ENCODE measurements around the gene TNFRSF9. TPM values are rescaled to one million over a fixed set of nuclear protein-coding genes. Genes with fewer than 3 reads are reported as not detected.
"Not testable (repeated sequence)": the region's sequence is repeated elsewhere in the genome, so short reads cannot be mapped to it uniquely, and the experiment has no call there.

The TNFRSF9 gene
- total and polyA plus RNA-seq, 2 experiments from 2014 or later: 0.08 to 1.2 TPM

- TF ChIP-seq CTCF (IDR thresholded peaks at IDR 0.05; ENCODE audit: poor library complexity) (no peak), EZH2phosphoT487 (IDR thresholded peaks at IDR 0.05; ENCODE audit: low read depth, severe bottlenecking, unreplicated experiment) (no peak), EZH2 (IDR thresholded peaks at IDR 0.05; ENCODE audit: borderline replicate concordance) (no peak)
- Histone ChIP-seq H3K4me2 (no peak overlapping the region), H3K27me3 (no peaks in the 10 kb centered on the region), H3K4me1 (ENCODE audit: insufficient read depth) (peaks cover 7% of the 10 kb centered on the region), H3K9me3 (ENCODE audit: low read depth) (no peaks in the 10 kb centered on the region), H3K27ac (no peak overlapping the region), H3K36me3 (replicated peaks; ENCODE audit: insufficient read depth, low read depth) (no peaks in the 10 kb centered on the region), H4K20me1 (ENCODE audit: insufficient read depth, poor library complexity, severe bottlenecking) (peaks cover 7% of the 10 kb centered on the region), H3K4me3 (no peak overlapping the region), H2AFZ (no peak overlapping the region), H3K9me2 (replicated peaks; ENCODE audit: insufficient read depth) (no peaks in the 10 kb centered on the region), H3K79me2 (peaks cover 67% of the 10 kb centered on the region)
- WGBS (ENCODE audit: low lambda C conversion rate, missing lambda C conversion rate): 89% methylated on average over 1 of the region's 1 CpG
- no peak for DNase-seq (ENCODE audit: low spot score)
Observed at GRCh38 chr1:7967196-7967595, 26.6 kb upstream of the TNFRSF9 start.

GRCh38 chr1:7964476-7964875 lies 23.8 kb upstream of the TNFRSF9 start:
- no peaks in the 10 kb centered on the region for H3K9me3 ChIP-seq (ENCODE audit: low read depth)
- no peak overlapping the region for H3K27ac ChIP-seq
- no peak overlapping the region for H3K4me3 ChIP-seq
- 98% methylated on average over 3 of the region's 3 CpGs for WGBS (ENCODE audit: low lambda C conversion rate, missing lambda C conversion rate)
- H3K4me2 ChIP-seq: no peak overlapping the region
- no peak overlapping the region for H2AFZ ChIP-seq
- no peaks in the 10 kb centered on the region for H3K27me3 ChIP-seq
- H3K36me3 ChIP-seq (replicated peaks; ENCODE audit: insufficient read depth, low read depth): no peaks in the 10 kb centered on the region
- H3K79me2 ChIP-seq: peaks cover 69% of the 10 kb centered on the region
- no peak for TF ChIP-seq EZH2phosphoT487 (IDR thresholded peaks at IDR 0.05; ENCODE audit: low read depth, severe bottlenecking, unreplicated experiment)
- TF ChIP-seq CTCF (IDR thresholded peaks at IDR 0.05; ENCODE audit: poor library complexity): no peak
- no peak for TF ChIP-seq EZH2 (IDR thresholded peaks at IDR 0.05; ENCODE audit: borderline replicate concordance)
- H3K4me1 ChIP-seq (ENCODE audit: insufficient read depth): peaks cover 7% of the 10 kb centered on the region
- DNase-seq (ENCODE audit: low spot score): no peak
- H4K20me1 ChIP-seq (ENCODE audit: insufficient read depth, poor library complexity, severe bottlenecking): peaks cover 4% of the 10 kb centered on the region
- H3K9me2 ChIP-seq (replicated peaks; ENCODE audit: insufficient read depth): no peaks in the 10 kb centered on the region

- 95% methylated on average over 7 of the region's 7 CpGs for WGBS (ENCODE audit: low lambda C conversion rate, missing lambda C conversion rate)
- not testable (repeated sequence) for H3K4me1 ChIP-seq (ENCODE audit: insufficient read depth); H2AFZ ChIP-seq; H3K9me2 ChIP-seq (replicated peaks; ENCODE audit: insufficient read depth); H3K27ac ChIP-seq; H3K36me3 ChIP-seq (replicated peaks; ENCODE audit: insufficient read depth, low read depth); H3K9me3 ChIP-seq (ENCODE audit: low read depth); H3K4me2 ChIP-seq; H3K27me3 ChIP-seq; H4K20me1 ChIP-seq (ENCODE audit: insufficient read depth, poor library complexity, severe bottlenecking); H3K4me3 ChIP-seq; DNase-seq (ENCODE audit: low spot score)
- H3K79me2 ChIP-seq: peaks cover 69% of the 10 kb centered on the region
Observed at GRCh38 chr1:7963841-7964240, 23.2 kb upstream of the TNFRSF9 start.

GRCh38 chr1:7963378-7963730 lies 22.7 kb upstream of the TNFRSF9 start:
- not testable (repeated sequence) for H3K9me3 ChIP-seq (ENCODE audit: low read depth); H4K20me1 ChIP-seq (ENCODE audit: insufficient read depth, poor library complexity, severe bottlenecking); H3K4me1 ChIP-seq (ENCODE audit: insufficient read depth); H3K4me3 ChIP-seq; H3K27ac ChIP-seq; DNase-seq (ENCODE audit: low spot score); H3K27me3 ChIP-seq; H2AFZ ChIP-seq; H3K4me2 ChIP-seq; H3K9me2 ChIP-seq (replicated peaks; ENCODE audit: insufficient read depth); H3K36me3 ChIP-seq (replicated peaks; ENCODE audit: insufficient read depth, low read depth)
- WGBS (ENCODE audit: low lambda C conversion rate, missing lambda C conversion rate): 95% methylated on average over 12 of the region's 12 CpGs
- H3K79me2 ChIP-seq: peaks cover 65% of the 10 kb centered on the region

All from hepatocyte (in vitro differentiated cells).